GM21619 (cell line): ENCODE results near the gene NUDT22.

Source experiments
- ATAC-seq: cut with Tn5 transposase; IDR thresholded peaks from one replicate; pipeline ENCODE4 v1.9.1; 2021; ENCODE audit not compliant: unreplicated experiment

Gene NUDT22, protein sequence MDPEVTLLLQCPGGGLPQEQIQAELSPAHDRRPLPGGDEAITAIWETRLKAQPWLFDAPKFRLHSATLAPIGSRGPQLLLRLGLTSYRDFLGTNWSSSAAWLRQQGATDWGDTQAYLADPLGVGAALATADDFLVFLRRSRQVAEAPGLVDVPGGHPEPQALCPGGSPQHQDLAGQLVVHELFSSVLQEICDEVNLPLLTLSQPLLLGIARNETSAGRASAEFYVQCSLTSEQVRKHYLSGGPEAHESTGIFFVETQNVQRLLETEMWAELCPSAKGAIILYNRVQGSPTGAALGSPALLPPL

GRCh38 chr11:64225608-64226506 is at the start of gene NUDT22, which contains the start of gene TRPT1:
Gene NUDT22 (plus strand): TSS chr11:64226274. CDS start chr11:64226653, 379 bp downstream.
Gene TRPT1 (minus strand): TSS chr11:64226186. CDS start chr11:64225860, 326 bp downstream.
- ATAC-seq = peak; percentile 40

- ATAC-seq = no peak
These were observed 49.3 kb upstream of the NUDT22 start for GRCh38 chr11:64176751-64177150.

GRCh38 chr11:64178203-64178602 is 47.9 kb upstream of the NUDT22 start:
- no peak for ATAC-seq

DNA sequence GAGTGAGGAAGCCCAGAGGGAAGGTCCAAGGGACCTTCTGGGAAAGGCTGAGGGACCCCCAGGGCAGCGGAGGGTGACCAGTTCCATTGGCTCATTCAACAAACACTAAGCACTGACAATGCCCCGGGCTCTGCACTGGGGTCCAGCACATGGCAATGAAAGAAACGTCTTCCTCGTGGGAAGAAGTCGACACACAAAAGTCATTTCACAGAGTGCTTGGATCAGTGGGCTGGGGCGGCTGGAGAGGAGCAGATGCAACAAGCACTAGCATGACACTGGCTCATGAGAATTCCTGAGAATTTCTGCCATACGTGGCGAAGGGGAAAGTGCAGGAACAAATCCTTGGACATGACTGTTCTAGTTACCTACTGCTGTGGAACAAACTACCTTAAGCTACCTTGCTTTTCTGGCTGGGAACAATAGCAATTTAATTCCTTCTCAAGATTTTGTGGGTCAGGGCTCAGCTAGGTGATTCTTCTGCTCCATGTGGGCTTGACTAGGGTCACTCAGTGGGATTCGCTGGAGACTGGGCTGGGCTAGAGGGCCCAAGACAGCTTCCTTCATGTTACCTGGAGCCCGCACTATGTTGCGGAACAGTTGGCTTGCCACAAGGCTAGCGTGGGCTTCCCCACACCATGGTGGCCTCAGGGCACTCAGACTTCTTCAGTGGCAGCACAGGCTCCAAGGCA is 47.0 kb upstream of the NUDT22 start:
- ATAC-seq = no peak

GRCh38 chr11:64180891-64181290 is 45.2 kb upstream of the NUDT22 start:
- ATAC-seq = no peak

- ATAC-seq = no peak
These were observed 44.3 kb upstream of the NUDT22 start for GRCh38 chr11:64181506-64182411.

- ATAC-seq = no peak
These were observed 42.2 kb upstream of the NUDT22 start for GRCh38 chr11:64183890-64184289.

DNA sequence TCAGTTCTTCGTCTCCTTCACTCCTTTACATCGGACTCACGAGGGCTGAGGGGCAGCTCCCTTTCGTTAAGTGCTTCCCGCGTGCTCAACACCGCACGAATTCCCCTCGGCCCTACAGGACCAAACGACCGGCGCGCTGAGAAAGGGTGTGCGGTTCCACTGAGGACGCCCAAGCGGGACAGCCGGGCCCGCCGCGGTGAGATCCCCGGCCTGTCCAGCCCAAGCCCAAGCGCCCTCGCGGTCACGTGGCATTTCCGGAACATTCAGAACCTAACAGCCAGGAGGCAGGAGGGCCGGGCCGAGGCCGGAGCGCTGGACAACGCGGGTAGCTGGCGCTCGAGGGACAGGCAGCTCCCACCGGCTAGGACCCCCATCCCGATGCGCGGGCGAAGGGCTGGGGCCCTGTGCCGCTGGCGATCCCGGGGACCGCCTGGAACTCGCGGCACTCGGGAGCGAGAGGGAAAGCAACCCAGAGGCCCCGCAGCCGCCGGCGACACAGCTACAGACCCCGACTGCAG is 40.8 kb upstream of the NUDT22 start:
- ATAC-seq = peak; percentile 16

GRCh38 chr11:64185693-64186491 is 40.2 kb upstream of the NUDT22 start, which contains the start of gene STIP1:
Gene STIP1 (plus strand): TSS chr11:64186171. CDS start chr11:64186262, 91 bp downstream.
- peak; percentile 77 for ATAC-seq

GRCh38 chr11:64186492-64187165 is 39.4 kb upstream of the NUDT22 start:
- ATAC-seq = no peak

DNA sequence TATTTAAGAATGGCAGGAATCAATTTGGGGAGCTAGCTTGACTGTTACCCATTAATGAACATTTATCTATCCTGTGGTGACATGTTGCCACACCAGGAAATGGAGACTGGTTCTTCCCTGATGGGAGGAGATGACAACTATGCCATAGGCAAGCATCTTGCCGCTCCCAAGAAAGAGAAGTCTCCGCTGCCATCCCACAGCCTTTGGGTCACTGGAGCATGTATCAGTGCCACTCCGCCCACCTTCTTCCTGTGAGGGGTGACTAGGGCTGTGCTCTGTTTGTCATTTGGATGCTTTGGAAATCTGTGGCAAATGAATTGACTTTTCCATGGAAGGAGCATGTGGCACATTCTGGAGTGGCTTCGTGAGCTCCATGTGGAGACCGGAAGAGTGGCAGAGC is 33.6 kb upstream of the NUDT22 start:
- ATAC-seq = no peak

- no peak for ATAC-seq
These were observed 29.4 kb upstream of the NUDT22 start for GRCh38 chr11:64196626-64197025.

- ATAC-seq = no peak
These were observed 27.6 kb upstream of the NUDT22 start for GRCh38 chr11:64198511-64198910.

- ATAC-seq = no peak
These were observed 24.5 kb upstream of the NUDT22 start for GRCh38 chr11:64201543-64201942.

DNA sequence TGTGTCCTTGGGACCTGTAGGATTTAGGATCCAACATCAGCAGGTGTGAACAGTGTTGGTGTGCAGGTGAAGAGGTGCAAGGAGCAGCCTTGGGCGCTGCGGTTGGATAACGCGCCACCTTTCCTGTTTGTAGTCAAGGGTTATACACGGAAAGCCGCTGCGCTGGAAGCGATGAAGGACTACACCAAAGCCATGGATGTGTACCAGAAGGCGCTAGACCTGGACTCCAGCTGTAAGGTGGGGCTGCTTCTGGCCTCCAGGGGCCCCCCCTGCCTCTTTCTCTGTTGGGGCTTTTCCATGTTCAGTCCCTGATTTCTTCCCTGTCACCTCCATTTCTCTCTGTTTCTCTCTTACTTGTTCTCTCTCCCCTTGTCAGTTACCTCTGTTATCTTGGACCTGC is 23.1 kb upstream of the NUDT22 start:
- ATAC-seq = no peak

DNA sequence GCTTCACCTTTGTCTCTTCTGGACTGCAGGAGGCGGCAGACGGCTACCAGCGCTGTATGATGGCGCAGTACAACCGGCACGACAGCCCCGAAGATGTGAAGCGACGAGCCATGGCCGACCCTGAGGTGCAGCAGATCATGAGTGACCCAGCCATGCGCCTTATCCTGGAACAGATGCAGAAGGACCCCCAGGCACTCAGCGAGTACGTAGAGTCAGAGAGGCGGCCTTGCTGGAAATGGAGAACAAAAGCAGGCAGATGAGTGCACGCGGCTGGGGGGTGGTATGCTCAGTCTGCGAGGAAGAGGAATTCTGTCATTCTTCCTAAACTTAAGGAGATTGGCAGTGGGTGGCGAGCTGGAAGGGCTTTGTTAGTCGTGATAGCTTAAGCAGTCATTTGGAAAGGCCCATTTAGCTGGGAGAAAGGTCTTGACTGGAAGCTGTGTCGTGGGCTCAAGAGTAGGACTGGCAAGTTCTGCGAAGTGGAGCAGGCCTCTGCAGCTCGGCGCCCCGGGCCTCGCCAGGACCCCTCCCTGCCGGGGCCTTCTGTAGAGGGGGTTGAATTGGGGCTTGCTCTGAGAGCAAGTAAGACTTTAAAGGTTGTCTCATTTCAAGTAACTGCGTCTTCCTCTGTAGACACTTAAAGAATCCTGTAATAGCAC is 22.5 kb upstream of the NUDT22 start:
- ATAC-seq = no peak

DNA sequence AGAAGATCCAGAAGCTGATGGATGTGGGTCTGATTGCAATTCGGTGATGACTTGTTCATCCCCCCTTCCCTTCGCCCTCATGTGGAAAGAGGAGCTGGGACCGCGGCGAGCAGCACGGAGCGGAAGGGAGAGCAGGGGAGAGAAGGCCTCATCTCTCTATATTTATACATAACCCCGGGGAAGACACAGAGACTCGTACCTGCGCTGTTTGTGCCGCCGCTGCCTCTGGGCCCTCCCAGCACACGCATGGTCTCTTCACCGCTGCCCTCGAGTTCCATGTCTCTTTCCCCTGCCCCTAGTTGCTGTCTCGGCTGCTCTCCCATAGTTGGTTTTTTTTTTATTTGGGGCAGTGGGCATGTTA is 22.0 kb upstream of the NUDT22 start:
- ATAC-seq = no peak

GRCh38 chr11:64204464-64204989 is 21.5 kb upstream of the NUDT22 start:
- no peak for ATAC-seq
